GM19239 (cell line): Measurements from ENCODE around the gene BHLHE23.

Source experiments
- DNase-seq: peaks from one replicate; pipeline ENCODE4 v3.0.0; 2011; ENCODE audit warnings: low spot score; ENCODE audit not compliant: insufficient read length
- FAIRE-seq: peaks from 2 replicates; lab custom pipeline; 2011; peaks lifted over from hg19 to GRCh38; lab: Jason Lieb, UNC

Gene BHLHE23

GRCh38 chr20:63011798-63012197 lies 5.0 kb upstream of the BHLHE23 start:
- no peak for DNase-seq
- peak; percentile 8 for FAIRE-seq

GRCh38 chr20:63009988-63010769 lies 3.4 kb upstream of the BHLHE23 start:
- FAIRE-seq (peak; percentile 99), DNase-seq (peak; percentile 83)

- FAIRE-seq (peak; percentile 87), DNase-seq (peak; percentile 99)
Measured at GRCh38 chr20:63009045-63009961, 2.5 kb upstream of the BHLHE23 start.

- DNase-seq (no peak), FAIRE-seq (no peak)
Measured at GRCh38 chr20:63008541-63009044, 1.8 kb upstream of the BHLHE23 start.

- FAIRE-seq (no peak), DNase-seq (no peak)
Measured at GRCh38 chr20:63007646-63008488, 1.1 kb upstream of the BHLHE23 start.

- DNase-seq (no peak), FAIRE-seq (no peak)
Measured at GRCh38 chr20:63007360-63007645, 539 bp upstream of the BHLHE23 start.

GRCh38 chr20:63005862-63006539 lies 763 bp downstream of the BHLHE23 start:
- DNase-seq (no peak), FAIRE-seq (no peak)

- DNase-seq (no peak), FAIRE-seq (no peak)
Measured at GRCh38 chr20:63005365-63005861, 1.4 kb downstream of the BHLHE23 start.

- no peak for FAIRE-seq
- DNase-seq, result no peak
Measured at GRCh38 chr20:63004607-63005364, 2.0 kb downstream of the BHLHE23 start.

- DNase-seq (no peak), FAIRE-seq (no peak)
Measured at GRCh38 chr20:63003546-63003945, 3.2 kb downstream of the BHLHE23 start.

- no peak for DNase-seq
- no peak for FAIRE-seq
Measured at GRCh38 chr20:63002511-63002910, 4.3 kb downstream of the BHLHE23 start.

- FAIRE-seq (no peak), DNase-seq (no peak)
Measured at GRCh38 chr20:63000958-63001357, 5.8 kb downstream of the BHLHE23 start.

- DNase-seq (no peak), FAIRE-seq (no peak)
Measured at GRCh38 chr20:63000036-63000435, 6.7 kb downstream of the BHLHE23 start.

GRCh38 chr20:62999580-62999979 lies 7.2 kb downstream of the BHLHE23 start:
- DNase-seq (no peak), FAIRE-seq (no peak)

- DNase-seq (no peak), FAIRE-seq (no peak)
Measured at GRCh38 chr20:62998449-62998848, 8.3 kb downstream of the BHLHE23 start.

- no peak for DNase-seq
Measured at GRCh38 chr20:62997417-62998035, 9.2 kb downstream of the BHLHE23 start.

GRCh38 chr20:62996596-62996982 lies 10.2 kb downstream of the BHLHE23 start:
- FAIRE-seq (no peak), DNase-seq (no peak)

More at GRCh38 chr20:62997417-62998035, 9.2 kb downstream of the BHLHE23 start:
- no peak for FAIRE-seq

GRCh38 chr20:62995898-62996595 lies 10.7 kb downstream of the BHLHE23 start:
- DNase-seq, result no peak
- FAIRE-seq, result no peak
